Measurements from ENCODE around the gene SGCD.

Gene SGCD

DNA sequence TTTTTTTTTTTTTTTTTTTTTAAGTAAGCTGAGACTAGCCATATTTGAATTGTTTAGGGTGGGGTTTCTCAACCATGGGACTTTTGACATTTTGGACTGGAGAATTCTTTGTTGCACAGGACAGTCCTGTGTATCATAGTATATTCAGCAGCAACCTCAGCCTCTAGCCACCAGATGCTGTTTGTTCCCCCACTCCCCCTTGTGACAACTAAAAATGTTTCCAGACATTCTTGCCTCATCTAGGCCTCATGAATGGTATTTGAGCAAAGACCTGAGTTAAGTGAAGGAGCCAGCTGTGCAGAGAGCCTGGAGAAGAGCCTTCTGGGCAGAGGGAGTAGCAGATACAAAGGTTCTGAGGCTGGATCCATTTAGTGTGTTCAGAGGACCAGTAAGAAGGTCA, 155.9 kb downstream of the SGCD start:
- peaks cover 0 to 6% of the 10 kb centered on the region in 2 donors for H3K9me3 ChIP-seq (replicated peaks in 1 of 2; ENCODE audit: control insufficient read depth in 2 of 2, insufficient read depth in 1 of 2, low read depth in 1 of 2, low read length in 2 of 2)
- H2BK5ac ChIP-seq (ENCODE audit: low read length) = no peak overlapping the region
- no peak overlapping the region for H2BK120ac ChIP-seq (ENCODE audit: low read depth, low read length)

DNA sequence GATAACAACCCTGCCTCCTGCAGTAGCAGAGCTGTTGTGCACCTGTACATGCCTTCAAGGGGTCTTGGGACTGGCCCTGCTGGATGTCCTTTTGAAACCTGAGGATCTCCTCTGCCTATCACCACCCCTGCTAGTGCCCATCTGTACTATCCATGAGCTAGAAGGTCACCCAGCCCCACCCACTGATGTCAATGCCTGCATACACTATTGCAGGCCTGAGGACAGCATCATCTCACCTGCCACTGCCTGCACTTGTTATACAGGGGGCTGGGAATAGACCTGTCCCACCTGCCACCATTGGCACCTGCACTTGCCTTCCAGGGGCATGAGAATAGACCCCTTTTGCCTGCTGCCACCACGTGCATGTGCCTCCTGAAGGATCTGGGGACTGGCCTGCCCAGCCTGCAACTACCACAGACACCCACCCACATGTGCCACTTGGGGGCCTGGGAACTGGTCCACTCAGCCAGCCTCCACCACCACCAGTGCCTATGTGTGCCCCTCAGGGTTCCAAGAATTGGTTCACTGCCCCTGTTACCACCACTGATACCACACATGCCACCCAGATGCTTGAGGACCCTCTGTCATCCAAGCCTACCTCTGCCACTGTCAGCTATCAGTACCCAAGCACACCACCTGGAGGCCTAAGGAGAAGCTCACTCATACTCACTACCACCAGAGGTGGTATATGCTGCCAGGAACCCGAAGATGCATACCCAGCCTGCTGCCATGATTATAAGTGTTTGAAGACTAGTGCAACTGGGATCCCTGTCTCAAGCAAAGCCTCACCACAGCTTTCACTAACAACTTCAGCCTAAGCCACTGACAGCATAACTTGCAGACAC, 159.7 kb downstream of the SGCD start:
- no peak overlapping the region for H2BK12ac ChIP-seq (ENCODE audit: low read length)
- no peak overlapping the region for H3K4me2 ChIP-seq (ENCODE audit: insufficient read depth, low read length, poor library complexity, severe bottlenecking)
- H2AK5ac ChIP-seq (ENCODE audit: low read depth, low read length) = peak overlapping the region; percentile 35
- no peak overlapping the region for H2BK5ac ChIP-seq (ENCODE audit: low read length)
- H3K4ac ChIP-seq (ENCODE audit: low read length) = no peak overlapping the region
- no peaks in the 10 kb centered on the region for H3K36me3 ChIP-seq (replicated peaks in 1 of 2; ENCODE audit: control insufficient read depth in 2 of 2, insufficient read depth in 2 of 2, low read length in 2 of 2)
- peak overlapping the region; percentile 18 for H3K18ac ChIP-seq (ENCODE audit: low read length)
- peaks cover 0 to 5% of the 10 kb centered on the region in 2 donors for H3K4me1 ChIP-seq (ENCODE audit: control insufficient read depth in 2 of 2, insufficient read depth in 1 of 2, low read depth in 1 of 2, low read length in 2 of 2)
- peaks cover 0 to 6% of the 10 kb centered on the region in 2 donors for H3K9me3 ChIP-seq (replicated peaks in 1 of 2; ENCODE audit: control insufficient read depth in 2 of 2, insufficient read depth in 1 of 2, low read depth in 1 of 2, low read length in 2 of 2)
- H2BK15ac ChIP-seq (ENCODE audit: low read length) = no peak overlapping the region
- H4K91ac ChIP-seq (ENCODE audit: low read depth, low read length, poor library complexity) = no peak overlapping the region
- no CpG with 5 or more reads among the region's 2 CpGs for WGBS, 2 donors (ENCODE audit: extremely low coverage in 2 of 2, insufficient read length in 2 of 2, insufficient replicate concordance in 1 of 2)
- H3K23ac ChIP-seq (ENCODE audit: low read depth, low read length, poor library complexity) = no peak overlapping the region
- H3K9ac ChIP-seq (ENCODE audit: low read depth, low read length, poor library complexity) = no peak overlapping the region
- no peak overlapping the region for H3K27ac ChIP-seq (replicated peaks; ENCODE audit: low read length)
- H3K79me1 ChIP-seq (ENCODE audit: low read depth, low read length) = no peaks in the 10 kb centered on the region
- H3K14ac ChIP-seq (ENCODE audit: low read length) = peak overlapping the region; percentile 11
- no peak overlapping the region for H2AFZ ChIP-seq (ENCODE audit: low read length)
- no peak for DNase-seq (ENCODE audit: low spot score)
- no peak overlapping the region for H2BK120ac ChIP-seq (ENCODE audit: low read depth, low read length)
- H3K27me3 ChIP-seq (ENCODE audit: control insufficient read depth in 3 of 3, insufficient read depth in 3 of 3, low read depth in 1 of 3, low read length in 3 of 3) = no peaks in the 10 kb centered on the region
- no peak overlapping the region for H3K4me3 ChIP-seq (ENCODE audit: low read length in 2 of 2)
- H4K8ac ChIP-seq (ENCODE audit: low read depth, low read length) = no peak overlapping the region

More for the DNA sequence above, 155.9 kb downstream of the SGCD start:
- Histone ChIP-seq H3K18ac (ENCODE audit: low read length) (no peak overlapping the region), H2BK15ac (ENCODE audit: low read length) (no peak overlapping the region), H3K4me1 (ENCODE audit: control insufficient read depth in 2 of 2, insufficient read depth in 1 of 2, low read depth in 1 of 2, low read length in 2 of 2) (peaks cover 0 to 5% of the 10 kb centered on the region in 2 donors), H2AK5ac (ENCODE audit: low read depth, low read length) (no peak overlapping the region), H3K4me3 (ENCODE audit: low read length in 2 of 2) (no peak overlapping the region), H3K27me3 (ENCODE audit: control insufficient read depth in 3 of 3, insufficient read depth in 3 of 3, low read depth in 1 of 3, low read length in 3 of 3) (no peaks in the 10 kb centered on the region), H2AFZ (ENCODE audit: low read length) (no peak overlapping the region), H3K79me1 (ENCODE audit: low read depth, low read length) (no peaks in the 10 kb centered on the region), H2BK12ac (ENCODE audit: low read length) (no peak overlapping the region), H3K27ac (replicated peaks; ENCODE audit: low read length) (no peak overlapping the region), H3K4me2 (ENCODE audit: insufficient read depth, low read length, poor library complexity, severe bottlenecking) (no peak overlapping the region), H4K91ac (ENCODE audit: low read depth, low read length, poor library complexity) (no peak overlapping the region), H3K9ac (ENCODE audit: low read depth, low read length, poor library complexity) (no peak overlapping the region), H3K4ac (ENCODE audit: low read length) (no peak overlapping the region), H3K36me3 (replicated peaks in 1 of 2; ENCODE audit: control insufficient read depth in 2 of 2, insufficient read depth in 2 of 2, low read length in 2 of 2) (no peaks in the 10 kb centered on the region), H3K14ac (ENCODE audit: low read length) (no peak overlapping the region), H3K23ac (ENCODE audit: low read depth, low read length, poor library complexity) (no peak overlapping the region), H4K8ac (ENCODE audit: low read depth, low read length) (no peak overlapping the region)
- DNase-seq (ENCODE audit: low spot score) = no peak

DNA sequence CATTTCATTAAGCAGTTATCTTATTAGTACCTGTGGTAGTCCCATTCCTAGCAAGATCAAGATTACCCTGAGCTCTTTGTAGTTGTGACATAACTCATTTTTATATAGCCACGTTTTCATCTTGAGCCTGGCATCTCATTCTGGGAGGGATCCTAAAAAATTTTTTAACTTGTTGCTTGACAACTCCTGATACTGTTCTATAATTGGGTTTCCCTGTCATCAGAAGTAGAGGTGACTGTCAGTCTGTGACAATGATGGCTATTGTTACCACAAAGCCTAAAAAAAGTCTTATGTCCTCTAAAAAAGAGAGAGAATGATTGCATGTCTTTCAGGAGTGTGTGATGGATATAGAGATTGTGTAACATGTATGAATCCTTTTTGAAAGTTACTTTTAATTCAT, 164.8 kb downstream of the SGCD start:
- Histone ChIP-seq H2BK12ac (ENCODE audit: low read length) (no peak overlapping the region), H3K36me3 (replicated peaks in 1 of 2; ENCODE audit: control insufficient read depth in 2 of 2, insufficient read depth in 2 of 2, low read length in 2 of 2) (no peaks in the 10 kb centered on the region), H3K79me1 (ENCODE audit: low read depth, low read length) (no peaks in the 10 kb centered on the region), H3K18ac (ENCODE audit: low read length) (no peak overlapping the region), H3K4me2 (ENCODE audit: insufficient read depth, low read length, poor library complexity, severe bottlenecking) (no peak overlapping the region), H3K23ac (ENCODE audit: low read depth, low read length, poor library complexity) (no peak overlapping the region), H2BK120ac (ENCODE audit: low read depth, low read length) (no peak overlapping the region), H2BK5ac (ENCODE audit: low read length) (no peak overlapping the region), H3K9ac (ENCODE audit: low read depth, low read length, poor library complexity) (no peak overlapping the region), H3K27ac (replicated peaks; ENCODE audit: low read length) (no peak overlapping the region), H3K4ac (ENCODE audit: low read length) (no peak overlapping the region), H3K14ac (ENCODE audit: low read length) (no peak overlapping the region), H2AFZ (ENCODE audit: low read length) (no peak overlapping the region), H3K4me1 (ENCODE audit: control insufficient read depth in 2 of 2, insufficient read depth in 1 of 2, low read depth in 1 of 2, low read length in 2 of 2) (no peaks in the 10 kb centered on the region), H3K4me3 (ENCODE audit: low read length in 2 of 2) (no peak overlapping the region), H3K27me3 (ENCODE audit: control insufficient read depth in 3 of 3, insufficient read depth in 3 of 3, low read depth in 1 of 3, low read length in 3 of 3) (no peaks in the 10 kb centered on the region), H3K9me3 (replicated peaks in 1 of 2; ENCODE audit: control insufficient read depth in 2 of 2, insufficient read depth in 1 of 2, low read depth in 1 of 2, low read length in 2 of 2) (peaks cover 0 to 2% of the 10 kb centered on the region in 2 donors), H4K8ac (ENCODE audit: low read depth, low read length) (no peak overlapping the region), H4K91ac (ENCODE audit: low read depth, low read length, poor library complexity) (no peak overlapping the region), H2AK5ac (ENCODE audit: low read depth, low read length) (no peak overlapping the region), H2BK15ac (ENCODE audit: low read length) (no peak overlapping the region)
- no CpG with 5 or more reads among the region's 1 CpG for WGBS, 2 donors (ENCODE audit: extremely low coverage in 2 of 2, insufficient read length in 2 of 2, insufficient replicate concordance in 1 of 2)
- no peak for DNase-seq (ENCODE audit: low spot score)

DNA sequence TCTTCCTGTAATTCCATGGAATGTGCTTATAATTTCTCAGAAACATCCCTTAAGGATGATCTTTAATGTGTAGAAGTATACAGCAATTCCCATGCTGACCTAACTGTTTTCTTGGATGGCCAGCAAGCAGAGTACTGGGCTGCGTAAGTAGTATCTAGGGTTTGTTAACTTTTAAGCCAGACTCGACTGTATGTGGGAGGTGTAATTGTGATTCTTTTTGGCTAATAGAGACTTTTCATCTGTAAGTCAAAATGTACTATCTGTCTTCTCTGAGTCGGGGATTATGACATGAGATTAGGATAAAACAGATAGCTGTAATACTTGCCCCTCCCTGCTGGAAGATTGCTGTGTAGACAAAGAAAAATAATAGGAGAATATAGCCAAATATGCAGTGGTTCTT, 169.3 kb downstream of the SGCD start:
- Histone ChIP-seq H2BK120ac (ENCODE audit: low read depth, low read length) (no peak overlapping the region), H3K27ac (replicated peaks; ENCODE audit: low read length) (no peak overlapping the region)
- WGBS, 2 donors (ENCODE audit: extremely low coverage in 2 of 2, insufficient read length in 2 of 2, insufficient replicate concordance in 1 of 2) = no CpG with 5 or more reads among the region's 3 CpGs

More for the DNA sequence above, 169.3 kb downstream of the SGCD start:
- H3K27me3 ChIP-seq (ENCODE audit: control insufficient read depth in 3 of 3, insufficient read depth in 3 of 3, low read depth in 1 of 3, low read length in 3 of 3) = no peaks in the 10 kb centered on the region
- no peak overlapping the region for H3K14ac ChIP-seq (ENCODE audit: low read length)
- H3K4me2 ChIP-seq (ENCODE audit: insufficient read depth, low read length, poor library complexity, severe bottlenecking) = no peak overlapping the region
- no peak overlapping the region for H3K4ac ChIP-seq (ENCODE audit: low read length)
- no peaks in the 10 kb centered on the region for H3K79me1 ChIP-seq (ENCODE audit: low read depth, low read length)
- no peak overlapping the region for H3K9ac ChIP-seq (ENCODE audit: low read depth, low read length, poor library complexity)
- H2AK5ac ChIP-seq (ENCODE audit: low read depth, low read length) = no peak overlapping the region
- no peak overlapping the region for H2BK5ac ChIP-seq (ENCODE audit: low read length)
- H3K4me1 ChIP-seq (ENCODE audit: control insufficient read depth in 2 of 2, insufficient read depth in 1 of 2, low read depth in 1 of 2, low read length in 2 of 2) = peaks cover 0 to 4% of the 10 kb centered on the region in 2 donors
- H2AFZ ChIP-seq (ENCODE audit: low read length) = no peak overlapping the region
- DNase-seq (ENCODE audit: low spot score) = no peak
- no peak overlapping the region for H2BK12ac ChIP-seq (ENCODE audit: low read length)
- H3K4me3 ChIP-seq (ENCODE audit: low read length in 2 of 2) = no peak overlapping the region
- H4K8ac ChIP-seq (ENCODE audit: low read depth, low read length) = no peak overlapping the region
- H3K36me3 ChIP-seq (replicated peaks in 1 of 2; ENCODE audit: control insufficient read depth in 2 of 2, insufficient read depth in 2 of 2, low read length in 2 of 2) = no peaks in the 10 kb centered on the region
- H3K18ac ChIP-seq (ENCODE audit: low read length) = no peak overlapping the region
- no peak overlapping the region for H2BK15ac ChIP-seq (ENCODE audit: low read length)
- H4K91ac ChIP-seq (ENCODE audit: low read depth, low read length, poor library complexity) = no peak overlapping the region
- no peaks in the 10 kb centered on the region for H3K9me3 ChIP-seq (replicated peaks in 1 of 2; ENCODE audit: control insufficient read depth in 2 of 2, insufficient read depth in 1 of 2, low read depth in 1 of 2, low read length in 2 of 2)
- H3K23ac ChIP-seq (ENCODE audit: low read depth, low read length, poor library complexity) = no peak overlapping the region

All from neuronal stem cell (in vitro differentiated cells).